Left hindlimb (tissue), 1 donor: Measurements from ENCODE around the gene ADGRL1.

Experiments
- DNase-seq: peaks from one replicate; pipeline ENCODE4 v3.0.0-alpha.2; 2018

The ADGRL1 gene

DNA sequence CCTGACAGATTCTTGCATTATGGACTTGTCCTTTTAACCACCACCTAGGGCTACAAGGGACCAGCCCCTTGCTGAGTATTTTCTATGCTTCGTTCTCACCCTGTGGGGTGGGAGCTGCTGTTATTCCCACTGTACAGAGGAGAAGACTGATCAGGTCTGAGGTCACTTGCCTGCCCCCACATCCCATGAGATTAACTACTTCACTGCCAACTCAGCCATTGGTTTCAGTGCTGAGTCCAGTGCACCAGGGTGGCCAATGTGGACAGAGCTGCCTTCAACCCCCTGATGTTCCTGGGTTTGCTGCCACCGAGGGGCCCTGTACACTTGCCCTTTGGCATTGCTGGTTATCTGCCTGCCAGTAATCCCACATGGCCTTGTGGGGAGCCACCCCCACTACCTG is 95.3 kb downstream of the ADGRL1 start:
- no peak for DNase-seq

DNA sequence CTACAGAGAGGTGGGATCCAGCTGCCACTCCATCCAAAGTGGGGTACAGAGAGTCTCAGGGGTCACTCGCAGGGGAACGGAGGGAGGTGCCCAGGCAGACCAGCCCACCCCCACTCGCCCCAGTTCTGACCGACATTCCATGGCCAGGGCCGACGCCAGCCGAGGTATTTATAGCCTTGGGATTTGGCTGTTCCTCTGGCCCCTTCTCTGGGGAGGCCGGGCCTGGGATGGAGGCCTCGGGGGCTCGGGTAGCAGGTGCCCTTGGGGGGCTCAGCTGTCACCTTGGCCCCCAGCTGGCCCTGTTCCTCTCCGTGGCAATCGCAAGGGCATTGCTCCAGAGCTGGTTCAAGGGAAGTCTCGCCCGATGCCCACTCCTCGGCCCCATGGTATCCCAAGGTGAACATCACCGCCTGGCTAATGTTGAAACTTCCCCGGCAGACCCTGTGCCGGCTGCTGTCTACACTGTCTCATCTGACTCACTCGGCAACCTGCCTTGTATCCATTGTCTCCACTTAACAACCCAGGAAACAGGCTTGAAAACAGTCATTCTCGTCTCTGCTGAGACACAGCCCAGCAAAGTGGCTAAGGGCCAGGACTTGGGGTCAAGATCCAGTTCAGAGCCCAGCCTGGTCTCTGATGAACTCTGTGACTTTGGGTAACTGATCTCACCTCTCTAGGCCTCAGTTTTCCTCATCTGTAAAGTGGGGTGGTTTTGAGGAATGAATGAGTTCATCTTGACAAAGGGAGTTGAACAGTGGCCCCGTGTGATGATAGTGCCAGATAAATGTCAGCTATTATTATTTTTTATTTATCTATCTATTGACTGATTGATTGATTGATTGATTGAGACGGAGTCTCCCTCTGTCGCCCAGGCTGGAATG is 98.1 kb downstream of the ADGRL1 start:
- DNase-seq: no peak

DNA sequence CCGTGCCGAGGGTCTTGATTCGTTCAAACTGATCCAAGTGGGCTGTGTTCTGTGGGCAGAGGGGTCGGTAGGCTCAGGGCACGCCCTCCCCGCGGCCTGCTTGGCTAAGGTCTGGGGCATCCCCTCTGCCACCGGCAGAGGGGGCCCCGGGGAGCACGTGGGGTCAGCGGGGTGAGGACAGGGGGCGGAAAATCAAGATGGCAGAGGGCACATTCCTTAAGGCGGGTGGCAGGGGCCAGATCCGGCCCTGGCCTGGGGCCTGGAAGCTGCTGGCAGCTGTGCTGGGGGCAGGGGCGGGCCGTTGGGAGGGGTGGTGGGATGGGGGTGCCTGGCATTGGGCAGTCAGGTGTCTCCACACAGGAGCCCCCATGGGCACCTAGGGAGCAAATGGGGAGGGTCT is 99.1 kb downstream of the ADGRL1 start:
- DNase-seq: no peak

DNA sequence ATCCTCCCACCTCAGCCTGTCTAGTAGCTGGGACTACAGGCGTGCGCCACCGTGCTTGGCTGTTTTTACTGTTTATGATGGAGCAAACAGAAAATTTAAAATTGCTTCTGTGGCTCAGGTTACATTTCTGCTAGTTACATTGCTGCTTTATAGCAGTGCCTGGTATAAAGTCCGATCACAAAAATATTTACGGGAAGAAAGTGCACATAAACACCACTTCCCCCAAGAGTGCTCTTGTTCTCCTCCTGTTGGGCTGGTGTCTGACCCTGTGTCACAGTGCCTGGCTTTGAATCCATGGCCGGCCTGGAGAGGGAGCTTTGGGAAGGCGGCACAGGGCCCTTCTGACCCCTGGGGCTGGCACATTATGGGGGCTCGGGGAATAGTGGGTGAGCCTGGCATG is 100.3 kb downstream of the ADGRL1 start:
- no peak for DNase-seq

DNA sequence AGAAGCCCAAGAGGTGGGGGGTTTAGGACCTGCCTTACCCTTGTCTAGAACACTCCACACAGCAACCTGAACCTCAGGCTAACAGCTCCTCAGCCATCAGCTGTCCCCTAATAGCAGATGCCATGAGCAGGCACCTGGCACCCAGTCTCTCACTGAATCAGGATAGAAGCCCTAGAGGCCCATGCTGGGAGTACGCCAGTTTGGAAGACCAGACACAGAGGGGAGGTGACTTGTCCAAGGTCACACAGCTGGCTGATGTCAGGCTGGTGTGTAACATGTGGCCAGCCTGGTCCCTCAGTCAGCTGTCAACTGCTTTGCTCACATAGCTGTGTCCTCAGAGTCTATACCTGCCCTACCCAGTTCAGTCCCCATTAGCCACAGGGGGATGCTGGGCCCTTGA is 102.7 kb downstream of the ADGRL1 start:
- no peak for DNase-seq

DNA sequence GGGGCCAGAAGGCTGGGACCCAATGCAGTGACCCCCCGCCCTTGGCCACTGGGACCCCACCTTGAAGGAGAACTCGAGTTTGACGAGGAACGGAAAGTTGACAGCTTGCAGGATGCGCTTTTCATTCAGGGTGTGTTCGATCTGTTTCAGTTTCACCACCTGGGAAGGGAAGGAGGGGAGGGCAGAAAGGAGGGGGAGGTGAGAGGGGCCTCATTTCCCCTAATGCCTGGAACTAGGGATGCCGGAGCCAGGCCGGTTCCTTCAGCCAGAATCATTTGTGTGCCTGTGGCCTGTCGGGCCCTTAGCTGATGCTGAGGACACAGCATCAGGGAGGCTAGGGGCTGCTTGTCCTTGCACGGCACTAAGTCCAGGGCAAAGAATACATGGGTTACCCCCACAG is 103.2 kb downstream of the ADGRL1 start:
- no peak for DNase-seq

DNA sequence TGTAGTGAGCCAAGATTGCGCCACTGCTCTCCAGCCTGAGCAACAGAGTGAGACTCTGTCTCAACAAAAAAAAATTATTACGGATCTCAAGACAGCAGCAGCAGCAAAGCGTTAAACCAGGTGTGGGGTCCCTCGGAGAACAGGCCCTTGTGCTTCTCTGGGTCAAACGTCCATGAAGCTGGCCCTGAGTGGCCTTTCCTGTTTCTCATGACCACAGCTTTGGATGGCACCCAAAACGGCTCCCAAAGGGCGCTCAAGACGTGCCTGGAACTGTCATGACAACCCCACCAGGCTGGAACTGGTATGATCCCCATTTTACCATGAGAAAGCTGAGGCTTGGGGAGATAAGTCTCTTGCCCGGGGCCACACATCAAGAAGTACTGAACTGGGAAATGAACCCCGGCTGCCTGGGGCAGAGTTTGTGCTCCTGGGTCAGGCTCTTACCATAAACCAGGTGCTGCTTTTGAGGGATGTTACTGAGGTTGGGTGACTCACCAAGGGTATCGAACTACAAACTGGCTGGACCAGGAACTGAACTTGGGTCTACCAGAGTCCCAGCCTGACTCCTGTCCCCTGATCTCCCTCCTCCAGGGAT is 103.8 kb downstream of the ADGRL1 start:
- no peak for DNase-seq

DNA sequence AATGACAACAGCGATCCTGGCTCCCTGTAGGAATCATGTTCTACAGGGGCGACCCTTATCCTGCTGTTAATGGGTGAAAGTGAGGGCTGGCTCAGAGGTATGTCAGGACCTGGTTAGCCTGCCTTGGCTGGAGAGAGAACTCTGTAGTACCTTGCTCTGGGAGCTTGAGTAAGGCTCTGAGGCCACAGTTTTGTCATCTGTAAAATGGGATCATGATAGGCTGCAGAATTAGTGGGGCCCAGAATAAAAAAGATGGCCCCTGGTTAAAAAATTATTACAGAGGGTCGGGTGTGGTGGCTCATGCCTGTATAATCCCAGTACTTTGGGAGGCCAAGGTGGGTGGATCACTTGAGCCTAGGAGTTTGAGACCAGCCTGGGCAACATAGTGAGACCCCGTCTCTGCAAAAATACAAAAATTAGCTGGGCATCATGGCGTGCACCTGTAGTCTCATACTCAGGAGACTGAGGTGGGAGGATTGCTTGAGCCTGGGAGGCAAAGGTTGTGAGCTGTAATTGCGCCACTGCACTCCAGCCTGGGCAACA is 104.9 kb downstream of the ADGRL1 start:
- DNase-seq: no peak
